Measurements from ENCODE around the gene NOX4. TPM values are rescaled to one million over a fixed set of nuclear protein-coding genes. Genes with fewer than 3 reads are reported as not detected.
A peak's percentile ranks its signal among the peaks of the same experiment; 100 is the strongest.
"Not testable (repeated sequence)": the region's sequence is repeated elsewhere in the genome, so short reads cannot be mapped to it uniquely, and the experiment has no call there.

NOX4 gene
- polyA plus RNA-seq, 2 of the 4 experiments (the other 2 are of a cell fraction), result 0.04 TPM; not detected in 1

GRCh38 chr11:89433278-89433677 is 57.9 kb downstream of the NOX4 start:
- ChIA-PET POLR2A (no interaction called here), CTCF (no interaction called here)
- Histone ChIP-seq H3K4me1 (no peaks in the 10 kb centered on the region), H3K4me3 (no peak overlapping the region), H3K4me2 (no peak overlapping the region), H3K9me3 (no peaks in the 10 kb centered on the region), H3K27ac (no peak overlapping the region)
- DNase-seq (ENCODE audit: low read depth in 1 of 2, low spot score in 1 of 2), result no peak
- no peak for TF ChIP-seq RARB (CRISPR knock-in tag; IDR thresholded peaks at IDR 0.05)
- no peak for TF ChIP-seq TP53 (CRISPR knock-in tag; IDR thresholded peaks at IDR 0.05)
- no peak for FAIRE-seq
- 0% methylated on average over 1 of the region's 1 CpG for WGBS (ENCODE audit: missing lambda C conversion rate)
- ATAC-seq, result no peak

- H3K27ac ChIP-seq; H3K4me3 ChIP-seq; CTCF ChIA-PET; H3K4me2 ChIP-seq; H3K9me3 ChIP-seq; FAIRE-seq; H3K4me1 ChIP-seq; DNase-seq (ENCODE audit: low read depth in 1 of 2, low spot score in 1 of 2); POLR2A ChIA-PET; ATAC-seq: not testable (repeated sequence)
- WGBS (ENCODE audit: missing lambda C conversion rate), result 40% methylated on average over 3 of the region's 3 CpGs
Measured at GRCh38 chr11:89432182-89432581, 59.0 kb downstream of the NOX4 start.

- not testable (repeated sequence) for FAIRE-seq
- 5% methylated on average over 7 of the region's 7 CpGs for WGBS (ENCODE audit: missing lambda C conversion rate)
Measured at GRCh38 chr11:89426501-89426900, 64.7 kb downstream of the NOX4 start.

GRCh38 chr11:89421718-89422117 is 69.5 kb downstream of the NOX4 start:
- Histone ChIP-seq H3K4me1 (no peaks in the 10 kb centered on the region), H3K4me3 (no peak overlapping the region), H3K27ac (no peak overlapping the region), H3K9me3 (no peaks in the 10 kb centered on the region), H3K4me2 (no peak overlapping the region)
- ATAC-seq (no peak), DNase-seq (ENCODE audit: low read depth in 1 of 2, low spot score in 1 of 2) (no peak), FAIRE-seq (no peak)
- ChIA-PET CTCF (no interaction called here), POLR2A (no interaction called here)
- WGBS (ENCODE audit: missing lambda C conversion rate), result 0% methylated on average over 2 of the region's 2 CpGs
- TF ChIP-seq MAFK (IDR thresholded peaks at IDR 0.05; ENCODE audit: partially characterized antibody), result peak; percentile 47
- TF ChIP-seq HES2 (IDR thresholded peaks at IDR 0.05), result no peak
- no peak for TF ChIP-seq CTCF (IDR thresholded peaks at IDR 0.05)
- TF ChIP-seq BCL3 (IDR thresholded peaks at IDR 0.05), result no peak
- no peak for TF ChIP-seq SREBF2 (IDR thresholded peaks at IDR 0.05)
- TF ChIP-seq REST (IDR thresholded peaks at IDR 0.05), result no peak
- TF ChIP-seq RAD21 (conservative IDR thresholded peaks at IDR 0.05 in 1 of 2, IDR thresholded peaks at IDR 0.05 in 1 of 2), result no peak
- no peak for TF ChIP-seq POLR2AphosphoS2 (conservative IDR thresholded peaks at IDR 0.05; ENCODE audit: low read length)

More at GRCh38 chr11:89426501-89426900, 64.7 kb downstream of the NOX4 start:
- H3K4me2 ChIP-seq; POLR2A ChIA-PET; H3K9me3 ChIP-seq; DNase-seq (ENCODE audit: low read depth in 1 of 2, low spot score in 1 of 2); ATAC-seq; H3K4me3 ChIP-seq; H3K4me1 ChIP-seq; H3K27ac ChIP-seq; CTCF ChIA-PET: not testable (repeated sequence)

Data from A549 (cell line).